IMR-90 (cell line): Measurements from ENCODE around the gene TUBA1B. TPM values are rescaled to one million over a fixed set of nuclear protein-coding genes. Genes with fewer than 3 reads are reported as not detected.

Experiments used
- ATAC-seq: fragments of 200-7000 bp; cut with Tn5 transposase; 2 replicates; pipeline ENCODE4 v1.9.1; 2020; ENCODE audit warnings: low read depth, mild to moderate bottlenecking, moderate library complexity
- BruUV-seq: library from RNA; stranded (reverse); fragments of 400-500 nt; replicated peaks from 2 replicates; lab custom pipeline; 2021; lab: Mats Ljungman, UMichigan
- CTCF ChIA-PET: fragments of 300-600 bp; formaldehyde crosslinking; extraction: SDS; loops from one replicate; lab custom pipeline; 2021; ENCODE audit warnings: antibody characterized with exemption; lab: Yijun Ruan, JAX
- POLR2A ChIA-PET: fragments of 300-600 bp; sonication (Branson Sonifier 250); formaldehyde crosslinking; loops from one replicate; lab custom pipeline; 2022; ENCODE audit warnings: antibody characterized with exemption; ENCODE audit not compliant: unreplicated experiment; lab: Charles Lee
- DNase-seq: peaks from one replicate; pipeline ENCODE4 v3.0.0; 2013
- H2AFZ ChIP-seq: replicated peaks from 2 replicates; pipeline ENCODE3; 2013; ENCODE audit warnings: low read length, mild to moderate bottlenecking; ENCODE audit not compliant: poor library complexity
- H2AK5ac ChIP-seq: 2 replicates; pipeline ENCODE4 v1.6.1; 2013; ENCODE audit warnings: low read depth, low read length, inconsistent platforms
- H2AK9ac ChIP-seq: replicated peaks from 2 replicates; pipeline ENCODE3; 2013; ENCODE audit warnings: mild to moderate bottlenecking, low read depth, low read length, moderate library complexity; ENCODE audit not compliant: poor library complexity
- H2BK120ac ChIP-seq: 2 replicates; pipeline ENCODE4 v1.6.1; 2013; ENCODE audit warnings: low read depth, low read length, inconsistent platforms
- H2BK15ac ChIP-seq: 3 replicates; pipeline ENCODE4 v1.6.1; 2013; ENCODE audit warnings: low read depth, low read length, inconsistent platforms
- H2BK20ac ChIP-seq: 2 replicates; pipeline ENCODE4 v1.6.1; 2013; ENCODE audit warnings: low read depth, mild to moderate bottlenecking, inconsistent platforms, low read length, moderate library complexity
- H2BK5ac ChIP-seq: 2 replicates; pipeline ENCODE4 v1.6.1; 2013; ENCODE audit warnings: mild to moderate bottlenecking, low read depth, low read length, inconsistent platforms; ENCODE audit not compliant: poor library complexity, severe bottlenecking
- H3K14ac ChIP-seq: replicated peaks from 2 replicates; pipeline ENCODE4 v1.6.1; 2013; ENCODE audit warnings: low read depth, low read length, inconsistent platforms
- H3K18ac ChIP-seq: 2 replicates; pipeline ENCODE4 v1.6.1; 2013; ENCODE audit warnings: low read depth, low read length, control low read depth
- H3K23ac ChIP-seq: 2 replicates; pipeline ENCODE4 v1.6.1; 2013; ENCODE audit warnings: low read depth, low read length, inconsistent platforms
- H3K27ac ChIP-seq: 2 replicates; pipeline ENCODE4 v1.5.1; 2013; ENCODE audit warnings: mild to moderate bottlenecking, control low read depth, low read length; ENCODE audit not compliant: insufficient read depth
- H3K27me3 ChIP-seq: 2 replicates; pipeline ENCODE4 v1.6.1; 2013; ENCODE audit warnings: low read length; ENCODE audit not compliant: control insufficient read depth, insufficient read depth
- H3K36me3 ChIP-seq: 2 replicates; pipeline ENCODE4 v1.6.1; 2013; ENCODE audit warnings: low read length, mixed read lengths; ENCODE audit not compliant: control insufficient read depth, insufficient read depth
- H3K4ac ChIP-seq: 2 replicates; pipeline ENCODE4 v1.6.1; 2013; ENCODE audit warnings: low read depth, low read length, inconsistent platforms
- H3K4me1 ChIP-seq: 2 replicates; pipeline ENCODE4 v1.6.1; 2013; ENCODE audit warnings: low read length, mixed read lengths; ENCODE audit not compliant: control insufficient read depth, insufficient read depth
- H3K4me2 ChIP-seq: 2 replicates; pipeline ENCODE4 v1.6.1; 2013; ENCODE audit warnings: low read depth, mild to moderate bottlenecking, control low read depth, low read length, moderate library complexity
- H3K4me3 ChIP-seq: 2 replicates; pipeline ENCODE4 v1.5.1; 2013; ENCODE audit warnings: low read depth, mild to moderate bottlenecking, control low read depth, low read length, moderate library complexity; ENCODE audit not compliant: insufficient read depth
- H3K56ac ChIP-seq: 2 replicates; pipeline ENCODE4 v1.6.1; 2013; ENCODE audit warnings: low read length, inconsistent platforms; ENCODE audit not compliant: insufficient read depth; ENCODE audit errors: extremely low read depth
- H3K79me1 ChIP-seq, 2 experiments: 2 replicates each; pipeline ENCODE4 v1.6.1; 2013; ENCODE audit warnings: low read length in 2 of 2, inconsistent platforms in 1 of 2, low read depth in 1 of 2
- H3K9ac ChIP-seq: 2 replicates; pipeline ENCODE4 v1.6.1; 2013; ENCODE audit warnings: low read depth, low read length, control low read depth
- H3K9me1 ChIP-seq: 2 replicates; pipeline ENCODE4 v1.6.1; 2013; ENCODE audit warnings: low read length, inconsistent platforms; ENCODE audit not compliant: insufficient read depth
- H3K9me3 ChIP-seq: 2 replicates; pipeline ENCODE4 v1.6.1; 2013; ENCODE audit warnings: low read length; ENCODE audit not compliant: control insufficient read depth, insufficient read depth
- H4K20me1 ChIP-seq: 2 replicates; pipeline ENCODE4 v1.6.1; 2013; ENCODE audit warnings: low read length, inconsistent platforms; ENCODE audit not compliant: insufficient read depth
- H4K5ac ChIP-seq: 2 replicates; pipeline ENCODE4 v1.6.1; 2013; ENCODE audit warnings: mild to moderate bottlenecking, low read depth, low read length, control low read depth
- H4K8ac ChIP-seq, 2 experiments: 2 replicates each; pipeline ENCODE4 v1.6.1; 2013; ENCODE audit warnings: low read depth in 2 of 2, low read length in 2 of 2, control low read depth in 1 of 2, inconsistent platforms in 1 of 2
- H4K91ac ChIP-seq: 2 replicates; pipeline ENCODE4 v1.6.1; 2013; ENCODE audit warnings: low read depth, low read length, inconsistent platforms; ENCODE audit not compliant: insufficient read depth
- BHLHE40 ChIP-seq: fragments of 150-350 bp; IDR thresholded peaks from 2 replicates; pipeline ENCODE4 v1.6.1; 2016; ENCODE audit warnings: mild to moderate bottlenecking, low read depth, low read length
- CEBPB ChIP-seq: IDR thresholded peaks from 2 replicates; pipeline ENCODE4 v1.6.1; 2012; ENCODE audit warnings: low read depth, low read length, improper control_type of control experiment
- CHD1 ChIP-seq: IDR thresholded peaks from 2 replicates; pipeline ENCODE4 v1.6.1; 2012; ENCODE audit warnings: low read depth, low read length, improper control_type of control experiment
- CTCF ChIP-seq: conservative IDR thresholded peaks from 2 replicates; pipeline ENCODE4 v1.5.1; 2012; ENCODE audit warnings: mild to moderate bottlenecking, low read depth, low read length, improper control_type of control experiment
- FOS ChIP-seq: fragments of 150-350 bp; IDR thresholded peaks from 2 replicates; pipeline ENCODE4 v1.6.1; 2016; ENCODE audit warnings: low read depth, low read length
- MAFK ChIP-seq: IDR thresholded peaks from 2 replicates; pipeline ENCODE4 v1.6.1; 2012; ENCODE audit warnings: low read depth, low read length, improper control_type of control experiment
- MAZ ChIP-seq: IDR thresholded peaks from 2 replicates; pipeline ENCODE4 v1.6.1; 2012; ENCODE audit warnings: low read depth, mild to moderate bottlenecking, low read length, improper control_type of control experiment, moderate library complexity, borderline replicate concordance
- MXI1 ChIP-seq: IDR thresholded peaks from 2 replicates; pipeline ENCODE4 v1.6.1; 2012; ENCODE audit warnings: low read depth, mild to moderate bottlenecking, low read length, moderate library complexity, borderline replicate concordance
- POLR2A ChIP-seq: IDR thresholded peaks from 2 replicates; pipeline ENCODE4 v1.6.1; 2012; ENCODE audit warnings: mild to moderate bottlenecking, low read depth, low read length
- RAD21 ChIP-seq: IDR thresholded peaks from 2 replicates; pipeline ENCODE4 v1.6.1; 2012; ENCODE audit warnings: low read length, improper control_type of control experiment
- RCOR1 ChIP-seq: IDR thresholded peaks from 2 replicates; pipeline ENCODE4 v1.6.1; 2012; ENCODE audit warnings: mild to moderate bottlenecking, low read length, improper control_type of control experiment; ENCODE audit not compliant: insufficient replicate concordance
- RFX5 ChIP-seq: IDR thresholded peaks from 2 replicates; pipeline ENCODE4 v1.8.0; 2012; ENCODE audit warnings: low read depth, mild to moderate bottlenecking, low read length, moderate library complexity
- SMC3 ChIP-seq: fragments of 150-350 bp; IDR thresholded peaks from 2 replicates; pipeline ENCODE4 v1.6.1; 2016; ENCODE audit warnings: low read depth, mild to moderate bottlenecking, antibody characterized with exemption, low read length, moderate library complexity
- USF2 ChIP-seq: fragments of 150-350 bp; IDR thresholded peaks from 2 replicates; pipeline ENCODE4 v1.6.1; 2017; ENCODE audit warnings: mild to moderate bottlenecking, antibody characterized with exemption, low read length, low read depth
- WGBS, 2 experiments: methylation state at CpG; one replicate each; pipeline versions ENCODE4 v1.1.5 to v1.1.7; 2013; ENCODE audit warnings: missing lambda C conversion rate in 2 of 2; ENCODE audit not compliant: insufficient read length in 1 of 2; ENCODE audit errors: extremely low coverage in 2 of 2; 5-methylcytosine and 5-hydroxymethylcytosine counted together
- dilution Hi-C: fragments of 300-500 bp; cut with HindIII; formaldehyde crosslinking; loops from one replicate; pipeline ENCODE4 v1.14.3; 2018; ENCODE audit warnings: low sequenced_read_pairs; ENCODE audit not compliant: unreplicated experiment
- in situ Hi-C: fragments of 300-500 bp; cut with MboI; formaldehyde crosslinking; loops from 3 replicates; pipeline ENCODE4 v1.14.3; 2019; ENCODE audit warnings: low sequenced_read_pairs, inconsistent platforms, mixed read lengths
- intact Hi-C: fragments of 100-400 bp; cut with micrococcal nuclease; formaldehyde crosslinking; loops from 2 replicates; pipeline ENCODE4 v1.10.0; 2022
- polyA plus RNA-seq, 3 experiments: library from polyadenylated mRNA; depleted of rRNA; stranded (reverse); fragments of >200 nt; gene quantifications; 2 replicates each; pipeline ENCODE4 v1.2.3, GENCODE V29; 2012; ENCODE audit warnings: low replicate concordance in 1 of 3
- total RNA-seq: library from RNA; depleted of rRNA; stranded (reverse); fragments of >200 nt; gene quantifications from 2 replicates; pipeline ENCODE4 v1.2.3, GENCODE V29; 2012

The TUBA1B gene
- total and polyA plus RNA-seq, 2 of the 4 experiments (the other 2 are of a cell fraction) = 4,221 to 5,195 TPM

- TF ChIP-seq MAFK = no peak
- no peak for TF ChIP-seq POLR2A
Observed at GRCh38 chr12:49094160-49094974, 36.8 kb downstream of the TUBA1B start, which contains the start of gene DHH (continued).

- WGBS, 2 experiments = 20% methylated on average over 3 of the region's 9 CpGs; no CpG with 5 or more reads in 1 of the 2 experiments
- H3K56ac ChIP-seq = no peak overlapping the region
- in situ Hi-C loops (no loop called here), intact Hi-C loops (no loop called here), dilution Hi-C loops (no loop called here)
- H3K4ac ChIP-seq = no peak overlapping the region
- peaks cover 6% of the 10 kb centered on the region; the same call in 1 of the 2 replicates for H4K20me1 ChIP-seq
- no peak overlapping the region for H4K5ac ChIP-seq
- peaks cover 7% of the 10 kb centered on the region; the same call in 1 of the 2 replicates for H3K4me1 ChIP-seq
- ChIA-PET POLR2A (no interaction called here), CTCF (interaction anchor here (0.7 to 1.0 kb wide), 3 partner anchors 15 to 141 kb away, joined by 3 read pairs; no protein-coding TSS in a partner anchor)
- H2AK5ac ChIP-seq = no peak overlapping the region
- ATAC-seq (no peak), DNase-seq (no peak)
- H4K8ac ChIP-seq = no peak overlapping the region
- H3K4me2 ChIP-seq = peak overlapping the region; percentile 7; the same call in 1 of the 2 replicates
- H3K27me3 ChIP-seq = peaks cover 29% of the 10 kb centered on the region; the same call in 1 of the 2 replicates
- H3K4me3 ChIP-seq = no peak overlapping the region
- no peak overlapping the region for H2BK5ac ChIP-seq
- no peak overlapping the region for H2AK9ac ChIP-seq
- no peak overlapping the region for H3K18ac ChIP-seq
- no peaks in the 10 kb centered on the region for H3K79me1 ChIP-seq
- no peak overlapping the region for H3K9ac ChIP-seq
- H3K14ac ChIP-seq = no peak overlapping the region
- no peaks in the 10 kb centered on the region for H3K9me3 ChIP-seq
- peak overlapping the region; percentile 34 for H2AFZ ChIP-seq
- no peak overlapping the region for H4K91ac ChIP-seq
- no peak overlapping the region for H3K27ac ChIP-seq
- H3K23ac ChIP-seq = no peak overlapping the region
- H2BK15ac ChIP-seq = no peak overlapping the region
- no peak overlapping the region for H2BK20ac ChIP-seq
- no peaks in the 10 kb centered on the region for H3K9me1 ChIP-seq
- H3K36me3 ChIP-seq = peaks cover 14% of the 10 kb centered on the region
- H2BK120ac ChIP-seq = no peak overlapping the region
- no TSS peak for BruUV-seq
- no peak for TF ChIP-seq CEBPB
- TF ChIP-seq MAFK = no peak
- TF ChIP-seq RFX5 = no peak
- no peak for TF ChIP-seq SMC3
- TF ChIP-seq RAD21 = no peak
- TF ChIP-seq CTCF = no peak
- TF ChIP-seq POLR2A = no peak
- TF ChIP-seq RCOR1 = no peak
- TF ChIP-seq BHLHE40 = no peak
- no peak for TF ChIP-seq MXI1
- TF ChIP-seq CHD1 = no peak
- TF ChIP-seq USF2 = no peak
- no peak for TF ChIP-seq FOS
- TF ChIP-seq MAZ = no peak
Observed at GRCh38 chr12:49093792-49094159, 37.4 kb downstream of the TUBA1B start.
